K562 (cell line): Measurements from ENCODE around the gene MROH2B. TPM values are rescaled to one million over a fixed set of nuclear protein-coding genes. Genes with fewer than 3 reads are reported as not detected.

ENCODE experiments used
- ATAC-seq: fragments of 200-7000 bp; cut with Tn5 transposase; 3 replicates; pipeline ENCODE4 v1.9.1; 2020; ENCODE audit warnings: moderate library complexity
- BruUV-seq: library from RNA; stranded (reverse); fragments of 400-500 nt; replicated peaks from 2 replicates; lab custom pipeline; 2021; lab: Mats Ljungman, UMichigan
- CTCF ChIA-PET: fragments of 300-600 bp; formaldehyde crosslinking; extraction: SDS; loops from one replicate; lab custom pipeline; 2021; ENCODE audit warnings: low intra/inter-chr PET ratio; lab: Yijun Ruan, JAX
- POLR2A ChIA-PET: fragments of 300-600, 350-650 bp; sonication (Branson Sonifier 250); formaldehyde crosslinking; extraction: SDS; loops from one replicate; lab custom pipeline; 2021; ENCODE audit warnings: antibody characterized with exemption, inconsistent platforms; lab: Yijun Ruan, JAX
- DNase-seq, 4 experiments: peaks; one replicate each; pipeline versions ENCODE4 v3.0.0 to v3.0.0-alpha.2; 2011 to 2018; ENCODE audit warnings: low spot score in 3 of 4, mixed read lengths in 3 of 4; ENCODE audit errors: extremely low read depth in 1 of 4
- FAIRE-seq: peaks from 2 replicates; lab custom pipeline; 2011; peaks lifted over from hg19 to GRCh38; lab: Jason Lieb, UNC
- H2AFZ ChIP-seq: 2 replicates; pipeline ENCODE4 v1.6.0; 2011; ENCODE audit warnings: low read depth, low read length, control low read depth, inconsistent platforms
- H3K27ac ChIP-seq: fragments of 200-600 bp; 3 replicates; pipeline ENCODE4 v1.8.0; 2011; ENCODE audit warnings: low read depth, mild to moderate bottlenecking, control low read depth, inconsistent platforms, low read length, moderate library complexity, mixed read lengths; ENCODE audit errors: extremely low read depth
- H3K27me3 ChIP-seq, 2 experiments: fragments of 300-600 bp in 1 of 2; 2 replicates in 1 of 2; 3 replicates in 1 of 2; pipeline versions ENCODE4 v1.6.0 to v1.8.0; 2011; ENCODE audit warnings: inconsistent platforms in 2 of 2, low read length in 2 of 2, mild to moderate bottlenecking in 1 of 2, mixed read lengths in 1 of 2, moderate library complexity in 1 of 2; ENCODE audit not compliant: control insufficient read depth in 2 of 2, insufficient read depth in 2 of 2
- H3K36me3 ChIP-seq: fragments of 300-600 bp; 3 replicates; pipeline ENCODE4 v1.8.0; 2011; ENCODE audit warnings: mild to moderate bottlenecking, low read length, inconsistent platforms; ENCODE audit not compliant: control insufficient read depth, insufficient read depth
- H3K4me1 ChIP-seq, 2 experiments: fragments of 200-600 bp in 1 of 2; replicated peaks in 1 of 2; 2 replicates in 1 of 2; 3 replicates in 1 of 2; pipeline versions ENCODE4 v1.5.1 to v1.8.0; 2011; ENCODE audit warnings: inconsistent platforms in 2 of 2, low read length in 2 of 2, mild to moderate bottlenecking in 1 of 2, mixed read lengths in 1 of 2, moderate library complexity in 1 of 2; ENCODE audit not compliant: control insufficient read depth in 2 of 2, insufficient read depth in 2 of 2
- H3K4me2 ChIP-seq: 2 replicates; pipeline ENCODE4 v1.6.1; 2011; ENCODE audit warnings: low read length, control low read depth, inconsistent platforms, mixed read lengths; ENCODE audit not compliant: insufficient read depth
- H3K4me3 ChIP-seq: fragments of 200-600 bp; sonication (generic), shearing (Covaris generic); 2 replicates; pipeline ENCODE4 v1.5.1; 2016; ENCODE audit warnings: control low read depth, inconsistent platforms
- H3K79me2 ChIP-seq: fragments of 200-600 bp; 3 replicates; pipeline ENCODE4 v1.8.0; 2011; ENCODE audit warnings: low read length, inconsistent platforms; ENCODE audit not compliant: control insufficient read depth, insufficient read depth
- H3K9ac ChIP-seq, 2 experiments: 2 replicates each; pipeline versions ENCODE4 v1.6.0 to v1.6.1; 2011; ENCODE audit warnings: low read depth in 2 of 2, low read length in 2 of 2, control low read depth in 1 of 2, inconsistent platforms in 1 of 2, mild to moderate bottlenecking in 1 of 2, mixed read lengths in 1 of 2; ENCODE audit not compliant: insufficient read depth in 1 of 2
- H3K9me1 ChIP-seq: one replicate; pipeline ENCODE4 v1.6.0; 2011; ENCODE audit warnings: inconsistent platforms, mild to moderate bottlenecking, low read length, moderate library complexity; ENCODE audit not compliant: control insufficient read depth, insufficient read depth
- H3K9me3 ChIP-seq: replicated peaks from 2 replicates; pipeline ENCODE4 v1.5.1; 2011; ENCODE audit warnings: low read depth, low read length, inconsistent platforms; ENCODE audit not compliant: control insufficient read depth, insufficient read depth
- H4K20me1 ChIP-seq: replicated peaks from 2 replicates; pipeline ENCODE4 v1.6.1; 2011; ENCODE audit warnings: low read length, inconsistent platforms, mixed read lengths; ENCODE audit not compliant: control insufficient read depth, insufficient read depth
- C11orf30 ChIP-seq: fragments of 450-650 bp; IDR thresholded peaks from 2 replicates; pipeline ENCODE4 v1.6.1; 2016; ENCODE audit warnings: low read depth, mild to moderate bottlenecking
- ELF4 ChIP-seq: fragments of 450-650 bp; formaldehyde crosslinking; IDR thresholded peaks from 2 replicates; pipeline ENCODE4 v1.4.0; 2022; ENCODE audit warnings: missing genetic modification characterization
- RCOR1 ChIP-seq, 2 experiments: IDR thresholded peaks; 2 replicates each; pipeline ENCODE4 v1.6.1; 2012; ENCODE audit warnings: low read depth in 2 of 2, low read length in 2 of 2, borderline replicate concordance in 1 of 2, improper control_type of control experiment in 1 of 2
- ZNF707 ChIP-seq: fragments of 250-450 bp; sonication (Bioruptor Pico); conservative IDR thresholded peaks from 2 replicates; pipeline ENCODE4 v1.8.0; 2022; ENCODE audit warnings: inconsistent platforms, mild to moderate bottlenecking, moderate library complexity
- WGBS: fragments of 100-300 bp; shearing (Covaris generic); methylation state at CpG from one replicate; pipeline ENCODE4 v1.1.6; 2016; ENCODE audit warnings: low coverage, mixed read lengths; ENCODE audit not compliant: insufficient coverage; ENCODE audit errors: missing lambda C conversion rate; 5-methylcytosine and 5-hydroxymethylcytosine counted together
- in situ Hi-C: fragments of 300-500 bp; cut with MboI; formaldehyde crosslinking; loops from 4 replicates; pipeline ENCODE4 v1.15.0; 2018; ENCODE audit warnings: inconsistent platforms, mixed read lengths
- intact Hi-C: fragments of 100-400 bp; cut with micrococcal nuclease; formaldehyde crosslinking; loops from 2 replicates; pipeline ENCODE4 v1.14.2; 2022
- polyA plus RNA-seq, 8 experiments: library from polyadenylated mRNA; depleted of rRNA in 4 of 8; stranded (reverse) in 5 of 8; unstranded in 3 of 8; fragments of >200 nt; fragmentation: Nextera tagmentation in 2 of 8; fragmentation: Illumina TruSeq in 1 of 8; extraction: Ambion mirVana in 2 of 8; extraction: Trizol in 1 of 8; gene quantifications; 2 replicates each; pipeline versions ENCODE4 v1.2.1 to v1.2.3, GENCODE V29; 2011 to 2014; ENCODE audit warnings: inconsistent platforms in 1 of 8, missing spikeins in 1 of 8
- total RNA-seq, 7 experiments: library from RNA; depleted of rRNA in 6 of 7; stranded (reverse); fragments of >200 nt in 6 of 7; fragmentation: Illumina TruSeq in 2 of 7; extraction: Trizol in 2 of 7; gene quantifications; 2 replicates each; pipeline versions ENCODE4 v1.2.1 to v1.2.3, GENCODE V29; 2011 to 2021; ENCODE audit warnings: low replicate concordance in 1 of 7
- TF ChIP-seq, protein P1 (sequence below), 2 experiments: fragments of 450-650 bp; IDR thresholded peaks; 2 replicates each; pipeline ENCODE4 v1.6.1; 2018; ENCODE audit warnings: mild to moderate bottlenecking in 2 of 2, low read depth in 1 of 2; ENCODE audit not compliant: partially characterized antibody in 2 of 2

The MROH2B gene
- total and polyA plus RNA-seq, 9 of the 15 experiments (the other 6 are each of a cell fraction or from before 2014, with no cell fraction given): not detected

- intact Hi-C loops (no loop called here), in situ Hi-C loops (no loop called here)
- H3K27ac ChIP-seq: no peak overlapping the region
- no peak overlapping the region for H3K4me2 ChIP-seq
- ATAC-seq (no peak), DNase-seq (no peak), FAIRE-seq (no peak)
- H4K20me1 ChIP-seq: no peaks in the 10 kb centered on the region
- no peaks in the 10 kb centered on the region for H3K4me1 ChIP-seq
- no peak overlapping the region for H2AFZ ChIP-seq
- H3K4me3 ChIP-seq: no peak overlapping the region
- TF ChIP-seq C11orf30 (no peak), ELF4 (CRISPR knock-in tag) (no peak), RCOR1 (IDR thresholded peaks at IDR 0.05; ENCODE audit: borderline replicate concordance in 1 of 2, low read depth in 2 of 2, low read length in 2 of 2) (no peak), ZNF707 (CRISPR knock-in tag) (no peak)
- TF ChIP-seq, protein P1, sequence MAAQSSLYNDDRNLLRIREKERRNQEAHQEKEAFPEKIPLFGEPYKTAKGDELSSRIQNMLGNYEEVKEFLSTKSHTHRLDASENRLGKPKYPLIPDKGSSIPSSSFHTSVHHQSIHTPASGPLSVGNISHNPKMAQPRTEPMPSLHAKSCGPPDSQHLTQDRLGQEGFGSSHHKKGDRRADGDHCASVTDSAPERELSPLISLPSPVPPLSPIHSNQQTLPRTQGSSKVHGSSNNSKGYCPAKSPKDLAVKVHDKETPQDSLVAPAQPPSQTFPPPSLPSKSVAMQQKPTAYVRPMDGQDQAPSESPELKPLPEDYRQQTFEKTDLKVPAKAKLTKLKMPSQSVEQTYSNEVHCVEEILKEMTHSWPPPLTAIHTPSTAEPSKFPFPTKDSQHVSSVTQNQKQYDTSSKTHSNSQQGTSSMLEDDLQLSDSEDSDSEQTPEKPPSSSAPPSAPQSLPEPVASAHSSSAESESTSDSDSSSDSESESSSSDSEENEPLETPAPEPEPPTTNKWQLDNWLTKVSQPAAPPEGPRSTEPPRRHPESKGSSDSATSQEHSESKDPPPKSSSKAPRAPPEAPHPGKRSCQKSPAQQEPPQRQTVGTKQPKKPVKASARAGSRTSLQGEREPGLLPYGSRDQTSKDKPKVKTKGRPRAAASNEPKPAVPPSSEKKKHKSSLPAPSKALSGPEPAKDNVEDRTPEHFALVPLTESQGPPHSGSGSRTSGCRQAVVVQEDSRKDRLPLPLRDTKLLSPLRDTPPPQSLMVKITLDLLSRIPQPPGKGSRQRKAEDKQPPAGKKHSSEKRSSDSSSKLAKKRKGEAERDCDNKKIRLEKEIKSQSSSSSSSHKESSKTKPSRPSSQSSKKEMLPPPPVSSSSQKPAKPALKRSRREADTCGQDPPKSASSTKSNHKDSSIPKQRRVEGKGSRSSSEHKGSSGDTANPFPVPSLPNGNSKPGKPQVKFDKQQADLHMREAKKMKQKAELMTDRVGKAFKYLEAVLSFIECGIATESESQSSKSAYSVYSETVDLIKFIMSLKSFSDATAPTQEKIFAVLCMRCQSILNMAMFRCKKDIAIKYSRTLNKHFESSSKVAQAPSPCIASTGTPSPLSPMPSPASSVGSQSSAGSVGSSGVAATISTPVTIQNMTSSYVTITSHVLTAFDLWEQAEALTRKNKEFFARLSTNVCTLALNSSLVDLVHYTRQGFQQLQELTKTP (IDR thresholded peaks at IDR 0.05; ENCODE audit: low read depth in 1 of 2, partially characterized antibody in 2 of 2): no peak
- no TSS peak for BruUV-seq
- WGBS: 4% methylated on average over 2 of the region's 2 CpGs
- H3K79me2 ChIP-seq: no peaks in the 10 kb centered on the region
- H3K27me3 ChIP-seq: no peaks in the 10 kb centered on the region
- ChIA-PET POLR2A (interaction anchor here (0.7 to 1.4 kb wide), 2 partner anchors 10 to 23 kb away, joined by 3 to 4 read pairs; no protein-coding TSS in a partner anchor), CTCF (no interaction called here)
- no peak overlapping the region for H3K9ac ChIP-seq
- H3K36me3 ChIP-seq: no peaks in the 10 kb centered on the region
- no peaks in the 10 kb centered on the region for H3K9me1 ChIP-seq
- no peaks in the 10 kb centered on the region for H3K9me3 ChIP-seq
Observed at GRCh38 chr5:41048986-41049385, 22.2 kb downstream of the MROH2B start.
